Activated CD4-positive, CD25-positive, alpha-beta regulatory T cell treated with anti-CD3 and anti-CD28 coated beads, Interleukin-2, amount 50 U/mL, for 24 hours (primary cell): Measurements from ENCODE around the gene CYSLTR2.
A peak's percentile ranks its signal among the peaks of the same experiment; 100 is the strongest.

Experiments used
- ATAC-seq, 2 donors: fragments of 150-1000 bp; cut with Tn5 transposase; one replicate each; pipeline ENCODE4 v1.10.0; 2021; ENCODE audit warnings: mild to moderate bottlenecking in 1 of 2, moderate library complexity in 1 of 2

Gene CYSLTR2

GRCh38 chr13:48746821-48747220 is 93.1 kb downstream of the CYSLTR2 start:
- ATAC-seq: no peak

GRCh38 chr13:48748681-48749080 is 95.0 kb downstream of the CYSLTR2 start:
- ATAC-seq: no peak

GRCh38 chr13:48749144-48749543 is 95.4 kb downstream of the CYSLTR2 start:
- ATAC-seq: peak; percentile 12 to 13

- ATAC-seq: peak; percentile 95 to 96
Observed at GRCh38 chr13:48749699-48750473, 96.2 kb downstream of the CYSLTR2 start.

- ATAC-seq: no peak
Observed at GRCh38 chr13:48750588-48751383, 97.1 kb downstream of the CYSLTR2 start.

- ATAC-seq: no peak
Observed at GRCh38 chr13:48760626-48761025, 106.9 kb downstream of the CYSLTR2 start.
